Lower leg skin (tissue), 3 donors: Measurements from ENCODE around the gene AQP5.

Experiments used
- CTCF ChIP-seq, 3 donors: fragments of 450-650 bp; IDR thresholded peaks; one replicate each; pipeline ENCODE4 v1.5.1; 2016; ENCODE audit warnings: antibody characterized with exemption in 3 of 3, mild to moderate bottlenecking in 3 of 3, moderate library complexity in 2 of 3
- POLR2A ChIP-seq, 2 donors: fragments of 450-650 bp; IDR thresholded peaks; one replicate each; pipeline ENCODE4 v1.6.1; 2016 to 2017; ENCODE audit warnings: antibody characterized with exemption in 2 of 2, mild to moderate bottlenecking in 1 of 2, moderate library complexity in 1 of 2

GRCh38 chr12:49942921-49943624, 18.6 kb upstream of the AQP5 start:
- TF ChIP-seq CTCF (IDR thresholded peaks at IDR 0.05) (no peak), POLR2A (IDR thresholded peaks at IDR 0.05) (no peak)
